ENCODE results near the gene CIDEB.
"Not testable (repeated sequence)": the region's sequence is repeated elsewhere in the genome, so short reads cannot be mapped to it uniquely, and the experiment has no call there.

The CIDEB gene, protein sequence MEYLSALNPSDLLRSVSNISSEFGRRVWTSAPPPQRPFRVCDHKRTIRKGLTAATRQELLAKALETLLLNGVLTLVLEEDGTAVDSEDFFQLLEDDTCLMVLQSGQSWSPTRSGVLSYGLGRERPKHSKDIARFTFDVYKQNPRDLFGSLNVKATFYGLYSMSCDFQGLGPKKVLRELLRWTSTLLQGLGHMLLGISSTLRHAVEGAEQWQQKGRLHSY
- total RNA-seq = 0.85 to 16.4 (median 6.1) reads per million in 17 experiments

DNA sequence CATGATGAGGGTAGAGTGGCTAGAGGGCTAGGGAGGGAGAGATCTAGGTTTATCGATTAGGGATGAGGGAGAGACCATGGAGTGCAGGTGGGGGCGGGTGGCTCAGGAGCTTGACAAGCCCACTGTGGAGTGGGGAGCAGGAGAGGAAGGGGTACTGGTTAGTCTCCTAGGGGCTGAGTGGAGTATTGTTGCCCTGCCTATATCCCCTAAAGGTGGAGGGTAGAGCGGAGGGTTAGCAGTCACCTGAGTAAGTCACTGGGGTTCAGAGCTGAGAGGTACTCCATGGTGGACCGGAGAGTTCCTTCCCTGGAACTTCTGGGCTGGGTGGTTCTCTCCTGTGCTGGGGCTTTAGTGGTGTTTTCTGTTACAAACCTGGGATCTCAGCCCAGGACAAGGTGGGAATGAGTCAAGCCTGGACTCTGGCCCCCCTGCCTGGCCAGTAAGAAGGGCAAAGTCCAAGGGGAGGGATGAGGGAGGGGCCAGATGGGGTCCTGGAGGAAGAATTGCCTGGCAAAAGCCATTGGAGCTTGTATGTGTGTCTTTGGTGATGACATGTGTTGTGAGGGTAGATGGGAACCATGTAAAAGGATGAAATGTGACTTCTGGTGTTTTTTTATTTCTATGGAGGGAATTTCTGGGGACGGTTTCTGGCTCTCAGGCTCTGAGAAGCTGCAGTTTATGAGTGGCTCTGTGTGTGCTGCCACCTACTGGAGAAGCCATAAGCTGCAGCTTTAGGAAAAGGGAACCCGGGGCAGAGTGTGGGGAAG is at the start of gene CIDEB:
Gene CIDEB, minus strand, starts transcription at position 403 of the 767 bp plus-strand sequence. Its CDS starts 119 bp downstream, at position 284.
- DNase-seq = peak; percentile 84 to 90 (median 89)

GRCh38 chr14:24356208-24356607 is 48.4 kb upstream of the CIDEB start:
- no peak for DNase-seq

GRCh38 chr14:24355009-24355408 is 47.2 kb upstream of the CIDEB start:
- no peak for DNase-seq

DNA sequence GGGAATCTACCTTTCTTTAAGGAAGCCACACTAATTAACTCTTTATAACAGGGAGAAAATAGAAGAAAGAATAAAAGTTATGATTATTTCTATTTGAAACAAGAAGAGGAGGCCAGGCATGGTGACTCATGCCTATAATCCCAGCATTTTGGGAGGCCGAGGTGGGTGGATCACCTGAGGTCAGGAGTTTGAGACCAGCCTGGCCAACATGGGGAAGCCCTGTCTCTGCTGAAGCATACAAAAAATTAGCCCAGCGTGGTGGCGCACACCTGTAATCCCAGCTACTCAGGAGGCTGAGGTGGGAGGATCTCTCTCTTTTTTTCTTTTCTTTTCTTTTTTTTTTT is 46.7 kb upstream of the CIDEB start:
- not testable (repeated sequence) for DNase-seq

DNA sequence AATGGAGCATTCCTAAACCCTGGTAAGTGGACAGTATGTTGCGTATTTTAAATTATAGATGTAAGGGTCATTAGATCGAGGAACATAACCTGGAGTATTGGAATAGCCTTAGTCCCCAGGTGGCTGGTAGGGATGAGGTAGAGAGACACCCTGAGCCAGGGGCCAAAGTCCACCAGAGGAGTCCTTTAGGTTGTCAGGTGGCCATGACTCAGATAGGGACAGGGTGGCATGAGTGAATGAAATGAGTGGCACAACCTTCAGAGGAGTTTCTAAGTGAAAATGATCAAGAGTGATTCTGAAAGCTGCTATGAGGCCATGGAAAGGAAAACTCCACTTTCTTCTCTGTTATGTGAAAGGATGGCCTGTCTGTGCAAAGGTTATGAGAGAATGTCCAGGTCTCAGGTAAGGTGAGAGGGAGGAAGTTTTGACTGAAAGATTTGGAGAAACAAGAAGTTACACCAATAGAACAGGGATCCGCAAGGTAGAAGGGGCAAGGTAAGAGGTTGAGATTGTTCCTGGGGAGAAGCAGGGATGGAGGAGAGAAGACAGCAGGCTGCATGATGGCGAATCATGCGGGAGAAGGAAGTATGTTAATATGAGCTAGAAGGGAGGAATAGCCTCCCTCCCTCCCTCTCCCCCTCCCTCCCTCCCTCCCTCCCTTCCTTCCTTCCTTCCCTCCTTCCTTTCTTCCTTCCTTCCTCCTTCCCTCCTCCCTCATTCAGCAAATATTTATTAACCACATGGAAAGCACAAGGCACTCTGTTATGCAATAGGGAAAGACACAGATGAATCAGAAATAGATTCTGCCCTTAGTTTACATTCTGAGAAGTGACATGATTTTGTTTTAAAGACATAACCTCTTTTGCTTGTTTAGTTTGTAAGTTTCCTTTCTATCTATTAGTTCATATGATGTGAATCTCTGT is 46.0 kb upstream of the CIDEB start:
- peak in 2 of 4 experiments; percentile 57 to 63 for DNase-seq

- DNase-seq = peak; percentile 62 to 79 (median 74)
Measured at GRCh38 chr14:24351517-24351916, 43.7 kb upstream of the CIDEB start.

DNA sequence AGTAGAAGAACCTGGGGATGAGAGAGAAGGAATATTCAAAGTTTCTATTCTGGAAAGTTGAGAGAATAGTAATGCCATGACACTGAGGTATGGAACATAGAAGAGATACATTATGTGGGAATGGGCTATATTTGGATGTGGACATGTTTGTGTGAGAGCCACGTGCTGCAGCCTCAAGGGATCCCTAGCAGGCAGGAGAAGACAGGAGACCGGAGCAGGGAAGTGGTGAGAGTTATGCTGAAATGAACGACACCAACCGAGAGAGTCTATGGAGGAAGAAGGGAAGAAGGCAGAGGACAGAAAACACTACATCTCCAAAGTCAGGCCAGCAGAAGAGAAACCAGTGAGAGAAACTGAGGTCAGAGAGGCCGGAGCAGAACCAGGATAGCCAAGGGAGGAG is 42.0 kb upstream of the CIDEB start:
- no peak for DNase-seq

GRCh38 chr14:24348186-24348585 is 40.4 kb upstream of the CIDEB start:
- no peak for DNase-seq

GRCh38 chr14:24347134-24347533 is 39.4 kb upstream of the CIDEB start:
- no peak for DNase-seq

GRCh38 chr14:24343795-24344660 is 36.3 kb upstream of the CIDEB start:
- peak in 1 of 4 experiments; percentile 32 for DNase-seq

DNA sequence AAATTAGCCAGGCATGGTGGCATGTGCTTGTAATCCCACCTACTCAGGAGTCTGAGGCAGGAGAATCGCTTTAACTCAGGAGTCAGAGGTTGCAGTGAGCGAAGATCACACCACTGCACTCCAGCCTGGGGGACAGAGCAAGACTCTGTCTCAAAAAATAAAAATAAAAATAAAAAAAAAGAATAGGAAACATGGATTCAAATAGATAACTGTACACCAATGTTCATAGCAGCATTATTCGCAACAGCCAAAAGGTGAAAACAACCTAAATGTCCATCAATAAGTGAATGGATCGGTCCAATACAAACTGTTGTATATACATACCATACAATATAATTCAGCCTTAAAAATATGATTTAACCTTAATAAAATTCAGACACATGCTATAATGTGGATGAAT is 35.1 kb upstream of the CIDEB start:
- no peak for DNase-seq

DNA sequence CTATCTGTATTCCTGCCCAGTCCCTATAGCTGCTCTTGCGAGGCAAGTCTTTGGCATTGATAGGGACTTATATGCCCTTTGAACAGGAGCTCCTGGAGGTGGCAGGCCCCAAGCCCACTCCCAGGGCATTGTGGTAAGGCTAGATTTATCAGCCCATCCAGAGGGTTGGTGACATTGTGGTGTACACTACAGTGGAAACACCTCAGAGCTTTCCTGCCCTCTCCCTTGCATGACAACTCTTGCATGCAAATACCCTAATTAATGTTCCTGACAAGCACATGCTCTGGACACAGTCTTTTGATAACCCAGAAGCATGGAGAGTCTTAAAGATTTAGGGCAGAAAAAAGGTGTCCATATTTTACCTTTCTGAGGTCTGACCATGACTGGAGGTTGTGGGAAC is 32.8 kb upstream of the CIDEB start:
- no peak for DNase-seq

GRCh38 chr14:24339284-24340151 is 31.7 kb upstream of the CIDEB start, which contains the start of gene RIPK3:
Gene RIPK3 (minus strand): TSS chr14:24339991. CDS start chr14:24339826, 165 bp downstream.
- peak; percentile 69 to 85 (median 76) for DNase-seq

- DNase-seq = no peak
Measured at GRCh38 chr14:24338843-24339242, 31.1 kb upstream of the CIDEB start.

DNA sequence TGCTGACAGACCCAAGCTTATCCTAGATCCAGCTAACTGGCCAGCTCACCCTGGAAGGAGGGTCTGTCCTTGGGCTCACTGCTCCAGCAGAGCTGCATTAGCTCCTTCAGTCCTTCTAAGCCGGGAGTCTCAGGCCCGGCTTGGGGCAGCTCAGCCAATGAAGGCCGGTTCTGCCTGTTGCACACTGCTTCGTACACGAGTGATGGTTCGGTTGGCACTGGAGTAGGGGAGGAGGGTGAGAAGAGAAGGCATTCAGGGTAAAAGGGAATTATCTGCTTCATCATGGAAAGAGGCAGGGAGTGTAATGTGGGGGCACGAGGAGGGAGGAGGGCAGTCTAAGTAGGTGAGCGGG is 30.0 kb upstream of the CIDEB start:
- DNase-seq = no peak

DNA sequence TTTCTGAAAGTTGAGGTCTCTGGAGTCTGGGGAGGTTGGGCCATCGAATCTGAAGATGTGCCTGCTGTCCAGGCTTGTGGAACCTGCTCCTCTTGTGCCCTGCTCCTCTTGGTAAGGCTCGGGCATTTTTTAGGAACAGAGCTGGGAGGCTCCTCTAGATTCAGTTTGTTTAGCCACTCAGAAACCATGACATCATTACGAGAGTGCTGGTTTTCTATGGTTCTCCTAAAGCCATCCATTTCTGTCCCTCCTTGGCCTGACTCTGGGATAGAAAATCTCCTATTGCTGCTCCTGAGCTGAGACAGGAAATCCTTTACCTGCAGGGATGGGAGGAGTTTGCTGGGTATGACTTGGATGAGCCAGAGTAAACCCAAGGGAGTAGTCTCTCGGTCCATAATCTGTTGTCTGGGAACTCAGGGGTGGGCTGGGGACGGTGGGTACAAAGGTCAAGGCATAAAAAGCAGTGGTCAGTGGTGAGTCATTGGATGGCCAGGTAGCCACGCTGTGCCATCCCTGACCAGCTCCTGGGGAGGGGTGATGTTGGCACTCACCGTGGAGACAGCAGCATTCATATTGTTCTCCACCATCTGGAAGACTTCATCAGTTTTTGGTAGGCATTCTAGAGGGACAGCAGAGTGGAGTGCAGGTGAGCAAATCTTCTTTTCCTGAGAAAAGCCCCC is 29.5 kb upstream of the CIDEB start:
- no peak for DNase-seq

DNA sequence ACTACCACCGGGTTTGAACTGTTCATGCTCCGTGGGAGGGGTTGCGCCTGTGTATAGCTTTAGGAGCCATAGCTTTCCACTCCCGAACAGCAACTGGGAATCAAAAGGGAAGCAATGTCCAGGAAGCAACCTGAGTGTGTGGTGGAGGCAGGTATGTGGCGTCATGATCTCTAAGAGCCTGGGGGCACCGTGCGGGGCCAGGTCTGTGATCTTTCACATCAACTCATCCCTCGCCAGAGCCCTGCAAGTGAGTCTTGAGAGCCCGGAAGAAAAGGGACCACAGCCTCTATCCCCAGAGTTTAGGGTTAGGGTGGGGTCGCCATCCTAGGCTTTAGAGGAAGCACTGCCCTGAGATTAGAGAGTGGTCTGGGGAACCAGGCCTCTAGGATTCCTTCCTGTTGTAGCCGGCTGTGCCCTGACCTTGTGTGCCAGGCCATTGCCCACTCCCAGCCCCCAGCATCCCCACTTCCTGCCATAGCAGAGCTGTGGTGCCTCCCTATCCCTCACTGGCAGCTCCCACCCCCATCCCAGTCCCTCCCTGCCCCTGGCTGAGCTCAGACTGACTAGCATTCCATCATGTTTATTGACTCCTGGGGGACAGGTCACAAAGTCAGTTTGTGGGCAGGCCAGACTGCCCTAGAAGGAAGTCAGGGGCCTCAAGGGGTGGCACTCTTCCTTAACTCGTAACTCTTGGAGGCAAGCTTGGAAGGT is 27.8 kb upstream of the CIDEB start:
- peak in 1 of 4 experiments; percentile 26 for DNase-seq

DNA sequence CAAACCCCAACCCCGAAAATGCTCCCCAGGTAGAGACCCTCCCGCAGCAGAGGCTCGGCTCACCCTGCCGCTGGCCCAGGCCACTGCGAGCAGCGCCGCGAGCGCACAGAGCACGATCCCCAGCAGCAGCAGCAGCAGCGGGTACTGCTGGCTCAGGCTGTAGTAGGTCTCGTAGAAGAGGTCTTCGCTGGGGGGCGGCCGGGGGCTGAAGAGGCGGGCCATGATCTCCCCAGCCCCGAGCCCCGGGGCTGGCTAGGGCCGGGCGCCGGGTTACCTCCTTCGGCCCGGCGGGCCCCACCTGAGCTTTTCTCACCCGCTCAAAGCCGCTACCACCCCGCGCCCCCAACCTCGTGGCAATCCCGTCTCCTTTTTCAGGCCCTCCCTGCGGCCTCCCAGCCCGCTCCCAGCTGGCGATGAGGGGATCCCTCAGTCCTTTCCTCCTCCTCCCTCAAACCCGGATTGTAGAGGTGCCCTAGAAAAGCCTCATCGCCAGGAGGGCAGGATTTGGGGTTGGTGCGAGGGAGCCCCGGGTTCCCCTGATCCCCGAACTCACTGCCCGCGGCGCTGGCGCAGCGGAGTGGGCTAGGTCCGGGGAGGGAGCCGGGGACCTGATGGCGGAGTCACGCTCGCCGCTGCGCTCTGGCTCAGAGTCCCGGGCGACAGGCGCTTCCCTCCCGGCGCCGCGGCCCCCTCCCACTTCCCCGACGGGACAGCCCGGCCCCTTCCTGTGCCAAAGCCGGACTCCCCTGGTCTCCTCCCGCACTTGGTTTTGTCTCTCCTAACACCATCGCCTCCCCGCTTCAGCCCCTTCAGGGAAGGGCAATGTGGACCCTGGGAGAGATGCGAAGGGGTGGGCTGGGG is 26.9 kb upstream of the CIDEB start, which contains the start of gene ADCY4:
Gene ADCY4, minus strand, starts transcription at position 641 of the 861 bp plus-strand sequence. Its CDS starts 419 bp downstream, at position 222.
- DNase-seq = peak in 2 of 4 experiments; percentile 44 to 52

Measured in suppressor macrophage (primary cell).